Astrocyte (in vitro differentiated cells and primary cell): ENCODE data around the gene BCOR. TPM values are rescaled to one million over a fixed set of nuclear protein-coding genes. Genes with fewer than 3 reads are reported as not detected.

Source experiments
- DNase-seq: peaks from one replicate; pipeline ENCODE4 v3.0.0-alpha.2; 2010; ENCODE audit warnings: low read depth
- FAIRE-seq: peaks from 2 replicates; lab custom pipeline; 2011; peaks lifted over from hg19 to GRCh38; lab: Jason Lieb, UNC
- H2AFZ ChIP-seq: 2 replicates; pipeline ENCODE4 v1.6.0; 2012; ENCODE audit warnings: low read depth, low read length, inconsistent platforms
- H3K27ac ChIP-seq: 2 replicates; pipeline ENCODE4 v1.5.1; 2011; ENCODE audit warnings: low read depth, low read length, inconsistent platforms
- H3K27me3 ChIP-seq: 2 replicates; pipeline ENCODE4 v1.6.0; 2011; ENCODE audit warnings: low read length, inconsistent platforms; ENCODE audit not compliant: insufficient read depth
- H3K36me3 ChIP-seq: 2 replicates; pipeline ENCODE4 v1.5.1; 2011; ENCODE audit warnings: low read length, inconsistent platforms; ENCODE audit not compliant: insufficient read depth
- H3K4me1 ChIP-seq: 2 replicates; pipeline ENCODE4 v1.5.1; 2011; ENCODE audit warnings: low read length, inconsistent platforms; ENCODE audit not compliant: insufficient read depth
- H3K4me2 ChIP-seq: 2 replicates; pipeline ENCODE4 v1.6.0; 2012; ENCODE audit warnings: low read length, inconsistent platforms
- H3K4me3 ChIP-seq: 2 replicates; pipeline ENCODE4 v1.5.1; 2011; ENCODE audit warnings: low read depth, mild to moderate bottlenecking, low read length, inconsistent platforms; ENCODE audit not compliant: insufficient read depth
- H3K79me2 ChIP-seq: 2 replicates; pipeline ENCODE4 v1.6.0; 2012; ENCODE audit warnings: mild to moderate bottlenecking, low read length, inconsistent platforms; ENCODE audit not compliant: insufficient read depth
- H3K9ac ChIP-seq: 2 replicates; pipeline ENCODE4 v1.6.0; 2012; ENCODE audit warnings: mild to moderate bottlenecking, low read length, inconsistent platforms
- H3K9me3 ChIP-seq: 2 replicates; pipeline ENCODE4 v1.5.1; 2012; ENCODE audit warnings: low read depth, mild to moderate bottlenecking, low read length, inconsistent platforms; ENCODE audit not compliant: insufficient read depth
- H4K20me1 ChIP-seq: 2 replicates; pipeline ENCODE4 v1.6.0; 2012; ENCODE audit warnings: low read length, inconsistent platforms; ENCODE audit not compliant: insufficient read depth
- H3K27ac Mint-ChIP-seq: one replicate; pipeline ENCODE4 v1.8.0; 2021; ENCODE audit warnings: mild to moderate bottlenecking, mixed read lengths; ENCODE audit not compliant: unreplicated experiment
- H3K27me3 Mint-ChIP-seq: one replicate; pipeline ENCODE4 v1.8.0; 2021; ENCODE audit warnings: low read depth, mixed read lengths; ENCODE audit not compliant: unreplicated experiment
- H3K36me3 Mint-ChIP-seq: one replicate; pipeline ENCODE4 v1.8.0; 2021; ENCODE audit warnings: low read depth, mixed read lengths; ENCODE audit not compliant: unreplicated experiment
- H3K4me1 Mint-ChIP-seq: one replicate; pipeline ENCODE4 v1.8.0; 2021; ENCODE audit warnings: low read depth, mixed read lengths; ENCODE audit not compliant: unreplicated experiment
- H3K4me3 Mint-ChIP-seq: one replicate; pipeline ENCODE4 v1.8.0; 2021; ENCODE audit warnings: mild to moderate bottlenecking, moderate library complexity, mixed read lengths; ENCODE audit not compliant: unreplicated experiment
- H3K9me3 Mint-ChIP-seq: one replicate; pipeline ENCODE4 v1.8.0; 2021; ENCODE audit warnings: mild to moderate bottlenecking, mixed read lengths; ENCODE audit not compliant: unreplicated experiment
- EZH2 ChIP-seq: IDR thresholded peaks from 2 replicates; pipeline ENCODE4 v1.6.1; 2012; ENCODE audit warnings: mild to moderate bottlenecking, low read length, inconsistent platforms; ENCODE audit not compliant: insufficient read depth
- total RNA-seq: library from RNA; stranded (reverse); gene quantifications from 2 replicates; pipeline ENCODE4 v1.2.1, GENCODE V29; 2021
- TF ChIP-seq, protein P1 (sequence below): IDR thresholded peaks from 2 replicates; pipeline ENCODE4 v1.5.1; 2011; ENCODE audit warnings: low read depth, mild to moderate bottlenecking, inconsistent platforms, low read length, moderate library complexity; ENCODE audit not compliant: insufficient read depth

Gene BCOR
- total RNA-seq, 1 donor from 2014 or later: 9.0 TPM

DNA sequence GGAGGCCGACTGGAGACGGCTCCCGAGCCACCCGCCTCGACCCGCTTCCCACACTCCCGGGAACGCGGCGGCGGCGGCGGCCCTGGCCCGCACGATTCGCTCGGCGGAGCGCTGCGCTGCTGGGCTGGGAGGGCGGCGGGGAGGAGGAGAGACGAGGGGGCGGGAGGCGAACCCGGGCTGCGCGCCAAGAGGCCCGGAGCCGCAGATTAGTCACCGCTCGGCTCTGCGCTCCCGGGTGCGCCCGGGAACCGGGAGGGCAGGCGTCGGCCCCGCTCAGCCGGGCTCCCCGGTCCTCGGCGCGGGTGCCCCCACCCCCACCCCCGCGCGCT, 11.2 kb upstream of the BCOR start:
- Mint-ChIP-seq H3K36me3 (no peaks in the 10 kb centered on the region), H3K4me1 (peaks cover 2% of the 10 kb centered on the region), H3K27ac (no peak overlapping the region), H3K4me3 (no peak overlapping the region), H3K27me3 (peaks cover 3% of the 10 kb centered on the region), H3K9me3 (peaks cover 2% of the 10 kb centered on the region)
- H4K20me1 ChIP-seq: no peaks in the 10 kb centered on the region
- no peaks in the 10 kb centered on the region for H3K79me2 ChIP-seq
- H3K9ac ChIP-seq: peak overlapping the region; percentile 81
- H3K4me2 ChIP-seq: peak overlapping the region; percentile 82
- H3K4me3 ChIP-seq: peak overlapping the region; percentile 57
- H2AFZ ChIP-seq: peak overlapping the region; percentile 47
- no peaks in the 10 kb centered on the region for H3K27me3 ChIP-seq
- no peaks in the 10 kb centered on the region for H3K9me3 ChIP-seq
- DNase-seq (peak; percentile 63), FAIRE-seq (no peak)
- H3K36me3 ChIP-seq: no peaks in the 10 kb centered on the region
- H3K4me1 ChIP-seq: peaks cover 28% of the 10 kb centered on the region
- TF ChIP-seq EZH2: no peak
- TF ChIP-seq, protein P1, sequence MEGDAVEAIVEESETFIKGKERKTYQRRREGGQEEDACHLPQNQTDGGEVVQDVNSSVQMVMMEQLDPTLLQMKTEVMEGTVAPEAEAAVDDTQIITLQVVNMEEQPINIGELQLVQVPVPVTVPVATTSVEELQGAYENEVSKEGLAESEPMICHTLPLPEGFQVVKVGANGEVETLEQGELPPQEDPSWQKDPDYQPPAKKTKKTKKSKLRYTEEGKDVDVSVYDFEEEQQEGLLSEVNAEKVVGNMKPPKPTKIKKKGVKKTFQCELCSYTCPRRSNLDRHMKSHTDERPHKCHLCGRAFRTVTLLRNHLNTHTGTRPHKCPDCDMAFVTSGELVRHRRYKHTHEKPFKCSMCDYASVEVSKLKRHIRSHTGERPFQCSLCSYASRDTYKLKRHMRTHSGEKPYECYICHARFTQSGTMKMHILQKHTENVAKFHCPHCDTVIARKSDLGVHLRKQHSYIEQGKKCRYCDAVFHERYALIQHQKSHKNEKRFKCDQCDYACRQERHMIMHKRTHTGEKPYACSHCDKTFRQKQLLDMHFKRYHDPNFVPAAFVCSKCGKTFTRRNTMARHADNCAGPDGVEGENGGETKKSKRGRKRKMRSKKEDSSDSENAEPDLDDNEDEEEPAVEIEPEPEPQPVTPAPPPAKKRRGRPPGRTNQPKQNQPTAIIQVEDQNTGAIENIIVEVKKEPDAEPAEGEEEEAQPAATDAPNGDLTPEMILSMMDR: no peak
- peak overlapping the region; percentile 58 for H3K27ac ChIP-seq

DNA sequence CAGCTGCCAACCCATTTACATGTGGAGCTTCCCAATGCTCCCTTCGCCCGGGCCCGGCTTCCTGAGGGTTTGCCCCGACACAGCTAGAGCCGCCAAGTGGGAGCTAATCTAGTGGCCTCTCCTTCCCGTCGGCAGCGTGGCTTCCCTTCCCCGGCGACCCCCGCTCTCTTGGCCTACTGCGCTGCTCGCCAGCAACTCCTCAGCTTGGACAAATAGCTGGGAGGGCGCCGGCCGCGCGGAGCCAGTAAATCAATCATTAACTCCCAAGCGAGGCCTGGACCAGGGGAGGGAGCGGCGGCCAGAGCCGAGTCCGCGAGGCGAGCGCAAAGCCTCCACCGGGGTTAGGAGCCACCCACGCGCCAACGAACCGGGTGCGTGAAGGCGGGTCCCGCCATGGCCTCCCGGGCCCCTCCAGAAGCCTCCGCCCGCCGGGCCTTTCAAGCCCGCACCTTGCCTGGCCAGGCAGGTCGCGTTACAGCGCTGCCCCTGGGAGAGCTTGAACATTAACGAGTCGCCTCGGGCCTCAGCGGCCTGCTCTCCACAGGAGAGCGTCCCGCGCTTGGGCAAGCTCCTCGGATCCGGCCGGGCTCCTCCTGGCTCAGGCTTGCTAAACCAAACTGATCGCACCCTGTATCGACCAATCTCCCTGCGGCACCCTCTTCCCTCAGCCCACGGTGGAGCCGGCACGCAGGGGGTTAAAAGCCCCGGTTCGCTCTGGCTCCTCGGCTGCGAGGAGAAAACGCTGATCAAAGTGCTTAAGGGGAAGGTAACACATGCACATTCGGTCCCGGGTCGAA, 10.6 kb upstream of the BCOR start:
- no peak for TF ChIP-seq EZH2
- TF ChIP-seq, protein P1: no peak
- Histone ChIP-seq H3K79me2 (no peaks in the 10 kb centered on the region), H3K4me3 (peak overlapping the region; percentile 28), H3K36me3 (no peaks in the 10 kb centered on the region), H3K9ac (peak overlapping the region; percentile 61), H4K20me1 (no peaks in the 10 kb centered on the region), H3K9me3 (no peaks in the 10 kb centered on the region), H3K27me3 (no peaks in the 10 kb centered on the region), H2AFZ (peak overlapping the region; percentile 47), H3K4me2 (peak overlapping the region; percentile 82), H3K27ac (peak overlapping the region; percentile 56), H3K4me1 (peaks cover 28% of the 10 kb centered on the region)
- no peak overlapping the region for H3K27ac Mint-ChIP-seq
- H3K27me3 Mint-ChIP-seq: peaks cover 4% of the 10 kb centered on the region
- FAIRE-seq: no peak
- H3K4me3 Mint-ChIP-seq: peak overlapping the region; percentile 77
- no peak for DNase-seq
- peaks cover 2% of the 10 kb centered on the region for H3K4me1 Mint-ChIP-seq
- no peaks in the 10 kb centered on the region for H3K36me3 Mint-ChIP-seq
- H3K9me3 Mint-ChIP-seq: peaks cover 2% of the 10 kb centered on the region
